NOMO-1 treated with dmso at 0.1 percent for 144 hours (cell line): ENCODE measurements around the gene MLLT3.

Source experiments
- DNase-seq: peaks from one replicate; lab custom pipeline; 2025; ENCODE audit not compliant: unreplicated experiment; lab: John Stamatoyannopoulos, UW

Gene MLLT3

DNA sequence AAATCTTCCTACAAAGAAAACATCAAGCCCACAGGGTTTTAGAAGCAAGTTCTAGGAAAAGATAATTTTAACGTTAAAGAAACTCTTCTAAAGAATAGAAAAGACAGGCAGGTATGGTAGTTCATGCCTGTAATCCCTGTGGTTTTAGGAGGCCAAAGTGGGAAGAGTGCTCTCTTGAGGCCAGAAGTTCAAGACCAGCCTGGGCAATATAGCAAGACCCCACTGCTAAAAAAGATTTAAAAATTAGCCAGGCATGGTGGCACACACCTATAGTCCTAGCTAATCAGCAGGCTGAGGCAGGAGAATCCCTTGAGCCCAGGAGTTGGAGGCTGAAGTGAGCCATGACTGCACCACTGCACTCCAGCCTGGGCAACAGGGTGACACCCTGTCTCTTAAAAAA lies 193.3 kb downstream of the MLLT3 start:
- no peak for DNase-seq

DNA sequence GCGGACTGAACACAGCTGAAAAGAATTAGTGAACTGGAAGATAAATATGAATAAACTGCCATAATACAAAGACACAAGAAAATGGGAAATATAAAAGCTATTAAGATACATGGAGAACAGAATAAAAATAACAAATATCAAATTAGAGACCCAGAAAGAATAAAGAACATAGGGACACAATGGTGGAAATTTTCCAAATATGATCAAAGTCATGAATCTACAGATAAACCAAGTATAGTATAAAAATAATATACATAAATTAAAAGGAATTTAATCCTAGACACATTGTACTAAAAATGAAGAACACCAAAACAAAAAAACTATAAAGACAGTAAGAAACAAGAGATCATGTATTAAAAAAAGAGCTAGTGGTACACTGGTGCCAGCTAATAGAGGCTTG lies 194.9 kb downstream of the MLLT3 start:
- DNase-seq, result no peak

DNA sequence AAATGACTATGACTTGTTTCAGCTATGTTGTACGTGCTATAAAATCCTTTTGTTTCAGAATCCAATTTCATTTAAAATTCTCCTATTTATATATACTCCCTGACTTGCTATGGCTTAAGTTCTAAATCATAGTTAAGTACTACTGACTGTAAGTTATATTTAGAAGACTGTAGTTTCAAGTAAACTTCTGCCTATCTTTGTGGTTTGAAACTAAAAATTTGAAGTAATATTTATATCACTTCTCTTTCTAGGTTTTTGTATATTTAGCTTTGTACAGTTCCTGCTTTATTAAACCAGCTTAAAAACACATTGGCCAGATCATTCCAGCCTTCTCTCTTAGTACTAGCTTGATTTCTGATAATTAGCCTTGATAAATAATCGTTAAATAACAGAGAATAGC lies 196.3 kb downstream of the MLLT3 start:
- no peak for DNase-seq

DNA sequence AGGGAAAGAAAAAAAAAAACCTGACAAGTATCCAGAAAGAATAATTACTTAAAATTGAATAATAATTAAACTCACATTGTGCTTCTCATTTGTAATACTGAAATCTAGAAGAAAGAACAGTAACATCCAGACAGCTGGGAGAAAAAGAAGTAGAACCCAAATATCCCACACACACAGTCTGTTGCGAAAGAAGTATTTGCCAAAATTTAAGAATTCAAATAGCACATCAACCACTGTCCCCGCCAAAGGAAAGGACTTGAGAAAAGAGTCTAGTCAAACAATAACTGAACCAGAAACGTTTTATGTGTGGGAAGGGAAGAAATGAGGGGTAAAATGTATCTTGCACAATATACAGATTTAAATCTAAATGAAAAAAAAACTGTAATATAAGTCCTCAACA lies 202.8 kb downstream of the MLLT3 start:
- no peak for DNase-seq

DNA sequence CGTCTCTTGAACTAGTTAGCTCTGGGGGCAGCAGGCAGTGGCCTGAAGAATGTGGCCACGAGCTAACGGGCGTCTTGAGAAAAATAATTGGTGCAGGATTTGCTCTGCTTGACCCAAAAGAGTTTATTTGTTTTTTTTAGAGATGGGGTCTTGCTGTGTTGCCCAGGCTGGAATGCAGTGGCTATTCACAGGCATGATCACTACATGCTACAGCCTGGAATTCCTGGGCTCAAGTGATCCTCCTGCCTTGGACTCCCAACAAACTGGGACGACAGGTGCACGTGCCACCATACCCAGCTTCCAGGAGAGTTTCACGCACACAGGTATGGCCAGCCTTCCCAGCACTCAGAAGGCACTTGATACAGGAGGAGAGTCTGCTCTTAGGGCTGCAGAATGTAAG lies 203.8 kb downstream of the MLLT3 start:
- DNase-seq, result no peak

DNA sequence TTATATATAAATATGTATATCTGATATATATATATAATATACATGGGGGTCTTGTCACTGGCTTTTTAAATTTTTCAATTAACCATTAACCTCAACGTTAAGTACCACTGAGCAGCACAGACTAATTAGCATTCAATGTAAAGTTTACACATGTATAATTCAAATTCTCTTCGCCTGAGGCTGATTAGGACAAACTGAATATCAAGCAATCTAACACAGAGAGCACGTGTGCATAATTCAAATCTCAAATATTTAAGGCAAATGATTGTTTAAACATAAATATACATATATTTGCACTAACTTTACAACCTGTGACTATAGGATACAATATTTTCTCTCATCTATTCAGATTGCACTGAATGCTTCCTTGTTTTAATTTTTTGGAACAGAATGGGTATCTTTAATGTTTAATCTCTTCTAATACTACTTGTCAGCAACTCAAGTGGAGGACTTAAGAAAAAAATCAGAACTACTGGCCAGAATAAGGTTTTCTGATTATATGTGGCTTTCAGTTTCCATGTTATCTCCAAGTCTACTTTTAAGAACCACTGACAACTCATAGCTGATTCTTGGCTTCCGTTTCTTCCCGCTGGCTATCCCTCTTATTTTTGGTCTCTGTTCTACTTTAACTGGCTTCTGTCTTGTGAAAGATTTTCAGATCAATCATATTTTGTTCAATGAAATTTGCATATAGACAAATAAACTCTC lies 204.8 kb downstream of the MLLT3 start:
- no peak for DNase-seq

DNA sequence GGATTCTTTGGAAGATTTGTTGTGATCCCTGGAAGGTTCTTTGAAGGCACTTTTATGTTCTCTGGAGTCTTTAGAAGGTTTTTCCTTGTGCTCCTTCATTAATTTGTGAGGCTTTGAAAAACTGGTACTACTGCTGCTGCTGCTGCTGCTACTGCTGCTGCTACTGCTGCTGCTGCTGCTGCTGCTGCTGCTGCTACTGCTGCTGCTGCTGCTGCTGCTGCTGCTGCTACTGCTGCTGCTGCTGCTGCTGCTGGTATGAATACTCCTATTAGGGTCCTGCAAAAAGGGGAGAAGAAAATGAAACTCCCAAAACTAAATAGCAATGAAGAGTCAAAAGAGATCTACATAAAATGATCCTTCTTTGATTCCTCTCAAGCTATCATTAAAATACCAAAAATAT lies 208.1 kb downstream of the MLLT3 start:
- DNase-seq, result no peak

DNA sequence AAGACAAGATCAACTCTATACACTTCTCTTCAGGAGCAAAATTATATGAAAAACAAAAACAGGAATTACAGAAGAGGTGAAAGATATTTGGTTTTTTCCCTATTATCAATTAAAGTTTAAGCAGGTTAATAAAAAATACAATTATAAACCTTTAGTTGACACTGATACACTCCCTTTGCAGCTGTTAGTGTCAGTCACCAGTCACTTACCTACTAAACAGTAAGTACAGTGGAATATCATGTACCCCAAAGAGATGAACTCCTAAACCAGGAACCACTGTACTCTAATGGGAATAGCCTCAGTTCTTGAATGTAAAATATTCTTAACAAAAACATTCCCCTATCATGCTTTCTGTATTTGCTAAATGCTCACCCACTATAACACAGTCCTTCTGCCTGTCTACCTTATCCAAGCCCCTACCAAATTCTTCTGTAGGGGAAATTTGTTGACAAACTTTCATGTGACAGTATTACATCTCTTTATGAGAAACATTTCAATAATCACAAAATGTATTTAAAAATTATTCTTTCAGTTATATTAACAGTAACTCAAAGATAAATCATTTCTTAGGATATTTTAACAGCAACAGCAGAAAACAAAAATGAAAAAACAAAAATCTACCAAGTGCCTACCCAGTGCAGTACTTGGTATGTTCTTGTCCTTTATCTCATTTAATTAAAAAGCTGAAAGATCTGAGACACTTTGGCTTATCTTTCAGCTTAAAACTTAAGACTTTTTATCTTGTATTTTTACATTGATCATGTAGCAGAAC lies 212.8 kb downstream of the MLLT3 start:
- DNase-seq, result no peak

DNA sequence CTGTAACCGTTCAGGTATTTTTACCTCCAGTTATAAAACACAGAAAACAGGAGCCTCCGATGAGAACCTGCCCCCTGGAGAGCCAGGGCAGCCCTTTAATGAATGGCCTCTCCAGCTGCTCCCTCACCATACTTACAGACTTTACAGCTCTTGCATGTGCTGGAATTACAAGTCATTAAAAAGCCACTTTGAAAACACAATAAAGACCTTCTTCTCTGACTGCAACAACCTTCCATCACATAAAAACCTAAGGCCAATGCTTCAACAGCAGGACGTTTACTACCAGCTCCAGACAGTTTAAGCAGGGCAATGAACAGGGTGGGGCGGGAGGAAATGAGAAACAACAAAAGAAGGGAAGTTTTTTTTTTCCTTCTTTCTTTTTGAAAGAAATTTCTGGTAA lies 213.8 kb downstream of the MLLT3 start:
- DNase-seq, result no peak

DNA sequence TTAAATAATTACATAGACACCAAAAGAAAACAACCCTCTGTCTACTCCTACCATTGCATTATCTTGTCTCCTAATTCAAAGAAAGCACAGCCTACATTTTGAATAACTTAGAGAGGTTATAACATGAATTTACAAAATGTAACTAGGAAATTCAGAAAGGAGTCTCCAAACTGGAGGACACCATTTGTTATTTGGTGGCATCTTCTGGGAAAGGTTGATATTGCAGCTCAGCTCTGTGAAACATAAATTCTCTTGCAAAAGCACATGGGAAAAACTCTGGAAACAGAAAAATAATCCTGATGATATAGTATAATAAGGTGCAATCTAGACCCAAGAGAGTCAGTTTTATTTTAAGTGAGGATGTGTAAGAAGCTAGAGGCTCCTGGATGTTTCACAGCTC lies 215.3 kb downstream of the MLLT3 start:
- no peak for DNase-seq

DNA sequence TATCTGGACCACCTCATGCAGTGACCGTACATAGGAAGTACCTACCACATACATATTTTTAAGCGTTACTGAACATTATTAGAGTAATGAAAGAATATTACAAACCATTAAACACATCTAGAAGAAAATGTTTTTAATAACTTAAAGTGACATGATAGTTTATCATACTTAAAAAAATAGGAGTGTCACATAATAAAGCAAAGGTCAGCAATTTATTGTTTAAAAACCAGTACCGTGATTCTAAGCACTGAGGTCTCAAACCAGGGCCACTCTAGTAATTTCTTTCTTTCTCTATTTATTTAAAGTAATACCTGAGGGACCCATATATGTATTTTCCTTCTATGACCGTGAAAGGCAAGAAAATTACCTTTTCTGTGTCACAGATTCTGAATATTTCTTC lies 216.0 kb downstream of the MLLT3 start:
- no peak for DNase-seq

DNA sequence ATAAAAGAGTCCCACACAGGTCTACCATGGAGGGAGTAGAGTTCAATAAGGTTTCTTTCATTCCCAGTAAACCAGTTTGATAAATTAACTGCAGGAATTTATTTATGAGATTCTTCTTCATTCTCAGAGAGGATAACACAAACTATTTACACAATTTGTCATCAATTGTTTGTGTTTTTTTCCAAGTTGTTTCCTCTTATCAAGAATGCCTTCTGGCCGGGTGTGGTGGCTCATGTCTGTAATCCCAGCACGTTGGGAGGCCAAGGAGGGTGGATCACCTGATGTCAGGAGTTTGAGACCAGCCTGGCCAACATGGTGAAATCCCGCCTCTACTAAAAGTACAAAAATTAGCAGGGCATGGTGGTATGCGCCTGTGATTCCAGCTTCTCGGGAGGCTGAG lies 216.7 kb downstream of the MLLT3 start:
- no peak for DNase-seq

DNA sequence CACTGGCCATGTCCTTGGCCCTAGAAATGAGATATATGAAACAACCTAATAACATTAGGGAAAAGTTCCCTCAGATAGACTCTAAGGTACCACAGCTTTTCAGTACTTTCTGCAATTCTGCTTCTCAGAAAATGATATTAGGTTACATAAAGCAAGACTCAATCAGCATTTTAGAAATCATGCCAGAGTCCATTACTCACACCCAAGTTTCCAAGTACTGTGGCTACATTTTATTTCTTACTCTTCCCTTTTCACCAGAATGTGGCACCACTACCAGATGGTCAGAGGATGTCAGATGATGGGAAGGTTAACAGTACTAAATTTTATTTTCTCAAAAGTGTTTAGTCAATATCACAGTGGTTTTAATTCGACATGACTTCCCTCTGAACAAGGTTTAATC lies 217.2 kb downstream of the MLLT3 start:
- DNase-seq, result no peak

DNA sequence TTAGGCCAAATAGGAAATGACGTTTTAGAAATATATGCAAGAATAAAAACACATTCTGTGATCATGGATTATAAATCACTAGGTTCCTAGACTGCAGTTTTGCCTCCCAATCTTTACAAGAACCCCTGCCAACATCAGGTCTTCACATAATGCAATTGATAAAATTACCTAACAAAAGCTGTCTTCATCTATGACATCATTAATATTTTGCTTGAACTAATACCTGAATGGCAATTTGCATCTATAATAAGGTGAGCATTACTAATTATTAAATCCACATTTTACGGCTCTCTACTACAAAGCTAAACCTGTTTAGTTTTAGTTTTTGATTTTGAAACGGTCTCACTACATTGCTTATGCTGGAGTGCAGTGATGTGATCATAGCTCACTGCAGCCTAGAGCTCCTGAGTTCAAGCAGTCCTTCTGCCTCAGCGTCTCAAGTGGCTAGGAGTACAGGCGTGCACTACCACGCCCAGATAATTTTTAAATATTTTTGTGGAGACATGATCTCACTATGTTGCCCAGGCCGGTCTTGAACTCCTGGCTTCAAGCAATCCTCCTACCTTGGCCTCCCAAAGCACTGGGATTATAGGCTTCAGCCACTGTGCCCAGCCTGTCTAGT lies 218.0 kb downstream of the MLLT3 start:
- DNase-seq, result no peak

DNA sequence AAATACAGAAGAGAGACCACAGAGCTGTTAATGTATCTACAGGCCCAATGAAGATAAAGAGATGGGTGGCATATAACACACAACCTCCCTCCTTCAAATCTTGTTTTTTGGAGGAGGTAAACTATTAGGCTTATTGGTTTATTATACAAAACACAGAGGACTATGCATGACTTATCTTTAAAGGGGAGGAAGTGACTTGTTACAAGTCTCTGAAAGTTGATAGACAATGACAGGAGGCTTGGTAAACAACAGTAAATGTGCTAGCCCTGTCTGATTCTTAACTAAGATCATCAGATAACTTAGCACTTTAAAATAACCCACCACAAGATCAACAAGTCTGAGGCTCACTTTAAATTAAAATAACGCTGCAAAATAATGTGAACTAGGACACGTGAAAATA lies 219.0 kb downstream of the MLLT3 start:
- DNase-seq, result no peak

DNA sequence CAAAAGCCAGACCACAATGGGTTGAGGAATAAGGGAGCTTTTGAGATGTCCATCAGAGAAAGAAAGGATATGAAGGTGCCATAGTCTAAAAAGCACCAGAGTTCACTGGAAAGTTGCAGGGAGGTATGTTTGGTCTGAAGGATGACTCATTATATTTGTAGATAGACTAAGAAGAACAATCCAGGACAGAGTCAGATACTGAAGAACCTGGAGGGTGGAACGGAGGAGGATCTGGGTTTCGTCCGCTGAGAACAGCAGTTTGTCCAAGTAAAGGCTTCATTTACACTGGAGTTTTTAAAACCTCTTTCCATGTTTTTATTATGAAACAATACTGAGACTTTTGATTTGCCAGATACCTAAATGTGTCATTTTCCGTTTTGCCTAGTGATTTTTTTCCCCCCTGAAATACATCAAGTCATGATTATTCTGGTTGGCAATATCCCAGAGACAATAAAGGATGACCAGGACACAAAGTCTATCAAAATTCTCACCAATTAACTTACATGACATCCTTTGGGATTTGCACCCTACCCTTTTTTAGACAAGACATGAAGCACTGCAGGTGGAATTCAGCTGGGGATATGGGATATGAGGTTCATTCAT lies 219.9 kb downstream of the MLLT3 start:
- no peak for DNase-seq

DNA sequence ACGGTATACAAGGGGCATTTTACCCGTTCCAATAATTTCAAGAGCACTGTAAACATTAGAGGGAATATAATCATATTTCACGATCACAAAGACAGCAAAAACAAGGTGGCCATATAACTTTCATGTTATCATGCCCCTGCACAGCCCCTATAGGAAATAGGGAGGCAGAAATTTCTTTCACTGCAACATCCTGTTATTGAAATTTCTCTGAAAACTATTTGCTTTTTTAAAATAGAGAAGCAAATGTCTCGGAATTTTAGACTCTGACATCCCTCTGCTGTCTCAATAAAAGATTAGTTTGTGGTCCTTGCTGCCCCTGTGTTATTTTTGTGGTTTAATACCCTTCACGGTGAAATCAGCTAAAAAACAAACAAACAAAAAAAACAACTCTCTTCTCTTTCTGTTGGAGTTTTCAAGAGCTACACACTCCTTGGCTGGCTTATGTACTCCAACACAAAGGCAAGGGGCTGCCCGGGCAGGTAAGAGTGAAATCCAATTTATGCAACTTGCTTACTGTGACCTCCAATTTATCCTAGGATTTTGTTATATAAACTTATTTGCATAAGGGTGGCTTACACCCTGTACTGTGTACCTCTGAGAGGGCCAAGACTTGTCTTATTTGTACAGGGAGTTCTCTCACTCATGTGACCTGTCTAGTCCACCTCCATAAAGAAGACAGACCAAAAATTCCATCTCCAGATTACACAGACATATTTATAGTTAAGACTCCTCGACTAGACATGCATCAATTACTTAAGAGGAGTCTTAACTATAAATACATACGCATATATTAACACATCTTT lies 223.6 kb downstream of the MLLT3 start:
- no peak for DNase-seq

DNA sequence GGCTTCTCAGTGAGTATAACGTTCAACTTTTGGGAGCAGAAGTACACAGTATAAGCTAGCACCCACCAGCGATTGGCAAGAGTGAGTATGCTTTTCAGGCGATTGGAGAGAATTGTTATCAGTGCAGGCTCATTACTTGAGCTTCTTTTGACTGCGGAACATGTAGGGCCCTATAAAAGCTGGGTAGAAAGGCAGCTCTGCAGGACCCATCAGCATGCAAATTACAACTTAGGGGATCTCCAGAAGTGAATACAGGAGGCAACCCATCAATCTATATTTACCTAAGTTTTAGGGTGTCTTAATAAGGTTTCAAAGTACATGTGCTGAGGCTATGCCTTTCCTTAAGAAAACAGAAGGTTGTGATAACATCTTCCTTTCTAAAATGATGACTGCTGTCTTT lies 225.0 kb downstream of the MLLT3 start:
- DNase-seq, result no peak

DNA sequence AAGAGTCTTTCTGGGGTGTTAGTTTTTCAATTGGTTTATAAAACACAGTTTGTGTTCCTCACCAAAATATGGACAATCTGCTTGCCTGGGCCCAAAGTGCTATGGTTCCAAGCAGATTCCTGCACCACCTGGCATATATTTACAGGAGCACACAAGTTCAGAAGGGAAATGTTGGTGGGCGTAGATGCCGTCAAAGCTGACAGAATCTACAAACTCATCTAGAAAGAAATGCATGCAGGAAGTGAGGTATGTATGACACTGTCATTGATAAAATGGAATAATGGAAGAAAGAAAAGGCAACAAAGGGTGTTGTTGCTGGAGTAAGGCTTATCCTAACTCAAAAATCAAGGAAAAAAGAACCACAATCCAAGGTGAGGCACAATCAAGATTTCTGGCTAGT lies 225.8 kb downstream of the MLLT3 start:
- DNase-seq, result no peak

DNA sequence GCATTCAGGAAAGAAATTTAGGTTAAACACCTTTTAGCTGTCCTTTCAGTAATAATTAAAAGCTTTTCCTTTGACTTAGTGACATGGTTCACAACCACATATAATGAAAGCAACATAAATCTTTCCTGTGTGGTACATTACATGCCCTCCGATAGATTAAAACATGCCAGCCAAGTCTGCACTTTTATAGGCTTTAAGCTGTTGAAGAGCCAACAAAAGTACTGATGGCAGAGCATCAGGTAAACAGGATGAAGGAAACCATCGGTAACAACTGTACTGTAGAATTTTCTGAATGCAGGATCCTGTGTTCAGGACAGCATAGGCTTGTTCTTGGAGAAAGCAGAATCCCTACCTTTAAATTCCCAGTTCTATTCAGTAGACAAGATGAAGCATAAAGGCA lies 226.6 kb downstream of the MLLT3 start:
- no peak for DNase-seq

DNA sequence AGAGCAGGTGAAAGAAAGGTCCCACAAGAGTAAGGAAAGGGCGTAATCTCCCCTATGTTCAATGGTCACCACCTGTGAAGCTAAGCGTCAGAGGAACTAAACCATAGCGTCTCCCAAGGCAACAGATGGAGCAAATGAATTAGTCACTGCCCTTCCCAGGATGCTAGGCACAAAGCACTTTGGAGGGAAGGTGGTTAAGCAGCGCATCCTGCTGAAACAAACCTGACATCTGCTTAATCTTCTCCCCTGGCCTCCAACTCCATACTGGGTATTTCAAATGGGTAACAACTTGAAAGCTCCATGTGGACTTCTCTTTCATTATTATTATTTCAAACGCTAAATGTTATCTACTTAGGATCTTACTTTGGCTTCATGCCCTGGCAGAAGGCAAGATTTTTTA lies 227.3 kb downstream of the MLLT3 start:
- DNase-seq, result no peak
